Skeletal muscle tissue (tissue), 4 donors: ENCODE data around the gene FARP2. TPM values are rescaled to one million over a fixed set of nuclear protein-coding genes. Genes with fewer than 3 reads are reported as not detected.
A peak's percentile ranks its signal among the peaks of the same experiment; 100 is the strongest.

Source experiments
- H3K27ac ChIP-seq: one replicate; pipeline ENCODE4 v1.7.0; 2013; ENCODE audit warnings: mild to moderate bottlenecking, low read depth, low read length, inconsistent platforms
- H3K27me3 ChIP-seq, 3 donors: one replicate each; pipeline ENCODE4 v1.7.0; 2013; ENCODE audit warnings: low read length in 3 of 3; ENCODE audit not compliant: control insufficient read depth in 3 of 3, insufficient read depth in 3 of 3
- H3K36me3 ChIP-seq, 3 donors: one replicate each; pipeline ENCODE4 v1.7.0; 2013; ENCODE audit warnings: low read length in 3 of 3; ENCODE audit not compliant: control insufficient read depth in 3 of 3, insufficient read depth in 3 of 3
- H3K4me1 ChIP-seq, 3 donors: one replicate each; pipeline ENCODE4 v1.7.0; 2013; ENCODE audit warnings: low read length in 3 of 3, mild to moderate bottlenecking in 3 of 3; ENCODE audit not compliant: control insufficient read depth in 3 of 3, insufficient read depth in 3 of 3
- H3K4me3 ChIP-seq, 3 donors: one replicate each; pipeline ENCODE4 v1.7.0; 2013; ENCODE audit warnings: low read length in 3 of 3
- H3K9ac ChIP-seq, 3 donors: one replicate each; pipeline ENCODE4 v1.7.0; 2013; ENCODE audit warnings: low read length in 3 of 3, mild to moderate bottlenecking in 3 of 3, moderate library complexity in 2 of 3, low read depth in 1 of 3
- H3K9me3 ChIP-seq, 3 donors: one replicate each; pipeline ENCODE4 v1.7.0; 2013; ENCODE audit warnings: low read length in 3 of 3; ENCODE audit not compliant: control insufficient read depth in 3 of 3
- total RNA-seq: library from RNA; depleted of rRNA; stranded (reverse); fragments of >200 nt; gene quantifications from one replicate; pipeline ENCODE4 v1.2.3, GENCODE V29; 2014
- donor health status: Osteomylitis.

FARP2 gene
- total RNA-seq, 1 donor from 2014 or later, result 21.9 TPM

DNA sequence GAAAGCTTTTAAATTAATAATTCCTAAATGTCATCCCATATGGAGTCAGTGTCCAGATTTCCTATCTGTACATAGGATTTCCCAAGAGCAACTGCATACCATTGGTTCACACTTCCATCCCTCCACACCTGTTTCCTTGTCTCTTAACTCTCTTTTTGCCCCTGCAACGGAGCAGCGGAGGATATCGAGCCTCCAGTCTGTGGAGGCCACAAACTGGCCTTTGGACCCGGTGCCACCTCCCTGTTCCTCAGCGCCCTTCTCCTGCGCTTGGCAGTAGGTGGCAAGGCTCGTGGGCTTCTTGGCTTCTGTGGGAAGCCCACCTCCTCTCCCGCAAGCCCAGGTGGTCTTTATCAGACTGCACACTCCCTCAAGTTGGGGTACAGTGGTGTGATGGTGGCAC is 176.1 kb downstream of the FARP2 start:
- H3K27ac ChIP-seq, result no peak overlapping the region
- peaks cover 0 to 6% (median 0%) of the 10 kb centered on the region in 3 donors for H3K27me3 ChIP-seq
- H3K9me3 ChIP-seq, result no peaks in the 10 kb centered on the region
- H3K9ac ChIP-seq, result no peak overlapping the region
- H3K4me1 ChIP-seq, result no peaks in the 10 kb centered on the region
- no peak overlapping the region for H3K4me3 ChIP-seq
- no peaks in the 10 kb centered on the region for H3K36me3 ChIP-seq

DNA sequence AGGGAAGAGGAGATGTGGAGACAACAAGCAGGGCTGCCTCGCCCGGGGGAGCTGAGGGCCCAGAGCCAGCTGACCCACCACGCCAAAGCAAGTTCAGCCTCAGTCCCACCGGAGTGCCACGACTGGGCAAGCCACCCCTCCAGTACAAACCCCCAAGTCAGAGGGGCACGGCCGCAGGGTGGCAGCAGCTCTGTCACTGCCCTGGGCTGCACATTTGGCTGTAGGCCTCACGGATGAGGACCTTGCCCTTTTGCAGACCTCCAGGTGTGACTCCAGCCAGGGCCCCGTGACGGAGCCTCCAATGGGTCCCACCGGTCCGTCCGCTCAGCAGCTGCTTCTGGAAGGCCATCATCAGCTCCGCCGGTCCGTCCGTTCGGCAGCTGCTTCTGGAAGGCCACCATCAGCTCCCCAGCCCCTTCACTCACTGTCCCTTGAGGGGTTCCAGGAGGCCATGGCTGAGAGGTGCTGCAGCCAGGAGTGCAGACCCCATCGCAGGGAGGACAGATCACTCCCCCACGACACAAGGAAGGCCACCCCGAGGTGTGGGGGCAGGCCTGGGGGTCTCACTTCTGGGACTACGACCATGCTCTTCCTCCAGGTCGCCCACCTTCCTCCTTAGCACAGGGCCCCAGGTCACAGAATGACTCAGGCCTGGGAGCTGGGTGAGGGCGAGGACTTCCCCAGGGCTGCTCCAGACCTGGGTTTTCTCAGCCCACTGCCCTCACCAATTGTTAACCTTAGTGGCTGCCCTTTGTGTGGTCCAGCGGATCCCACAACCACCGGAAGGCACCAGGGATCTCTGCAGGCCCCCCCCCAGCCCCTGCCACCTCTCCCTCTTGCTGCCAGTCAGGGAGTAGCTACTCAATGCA is 176.9 kb downstream of the FARP2 start:
- Histone ChIP-seq H3K4me3 (no peak overlapping the region), H3K4me1 (no peaks in the 10 kb centered on the region), H3K9ac (no peak overlapping the region), H3K27ac (no peak overlapping the region), H3K27me3 (peaks cover 0 to 6% (median 0%) of the 10 kb centered on the region in 3 donors), H3K36me3 (no peaks in the 10 kb centered on the region), H3K9me3 (no peaks in the 10 kb centered on the region)

DNA sequence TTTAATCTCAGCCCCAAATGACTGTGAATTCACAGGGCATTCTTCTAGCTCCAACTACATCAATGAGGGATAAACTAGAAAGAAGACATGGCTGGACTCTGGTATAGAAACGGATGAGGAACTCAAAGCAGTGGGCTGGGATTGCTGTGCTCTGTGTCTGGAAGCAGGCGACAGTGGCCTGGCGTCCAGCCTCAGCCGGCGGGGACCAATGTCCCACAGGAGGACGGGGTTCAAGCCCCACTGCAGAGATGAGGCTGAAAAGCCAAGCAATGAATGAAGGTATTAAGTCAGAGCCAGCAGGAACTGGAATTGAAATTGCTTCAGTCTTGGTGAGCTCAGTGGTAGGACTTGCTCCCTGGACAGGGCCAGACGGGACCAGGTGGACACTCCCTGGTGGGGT is 178.2 kb downstream of the FARP2 start:
- H3K27me3 ChIP-seq, result peaks cover 0 to 6% (median 0%) of the 10 kb centered on the region in 3 donors
- no peaks in the 10 kb centered on the region for H3K4me1 ChIP-seq
- no peak overlapping the region for H3K4me3 ChIP-seq
- H3K36me3 ChIP-seq, result no peaks in the 10 kb centered on the region
- H3K27ac ChIP-seq, result no peak overlapping the region
- no peak overlapping the region for H3K9ac ChIP-seq
- no peaks in the 10 kb centered on the region for H3K9me3 ChIP-seq

DNA sequence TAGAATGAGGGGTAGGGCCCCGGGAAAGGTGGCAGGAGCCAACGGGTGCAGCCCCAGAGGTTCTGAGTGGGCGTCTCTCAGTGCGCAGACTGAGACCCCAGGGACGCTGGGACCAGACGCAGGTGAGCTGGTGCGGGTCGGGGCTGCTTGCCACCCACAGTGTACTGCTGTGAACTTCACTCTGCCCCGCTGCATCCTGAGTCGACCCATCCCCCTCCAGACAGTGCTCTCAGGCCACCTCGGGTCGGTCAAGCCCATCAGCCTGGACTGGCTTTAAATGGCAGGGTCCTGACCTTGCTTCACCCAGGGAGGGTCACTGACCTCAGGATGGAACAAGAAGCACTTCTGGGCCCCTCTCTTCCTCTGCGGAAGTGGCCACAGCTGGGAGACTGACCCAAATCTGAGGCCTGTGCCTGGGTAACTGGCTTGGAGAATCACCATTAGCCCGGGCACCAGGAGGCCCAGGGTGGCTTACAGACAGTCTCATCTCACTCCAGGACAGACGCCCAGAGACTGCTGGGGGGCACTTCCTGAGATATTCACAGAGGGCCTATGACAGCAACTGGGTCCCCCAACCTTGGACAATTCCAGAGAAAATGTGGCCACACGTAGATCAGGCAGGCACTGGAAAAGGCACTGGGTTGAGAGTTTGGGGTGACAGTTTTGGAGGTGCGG is 178.8 kb downstream of the FARP2 start:
- Histone ChIP-seq H3K27me3 (peaks cover 0 to 6% (median 0%) of the 10 kb centered on the region in 3 donors), H3K4me3 (no peak overlapping the region), H3K4me1 (no peaks in the 10 kb centered on the region), H3K9me3 (no peaks in the 10 kb centered on the region), H3K9ac (no peak overlapping the region), H3K36me3 (no peaks in the 10 kb centered on the region), H3K27ac (no peak overlapping the region)

DNA sequence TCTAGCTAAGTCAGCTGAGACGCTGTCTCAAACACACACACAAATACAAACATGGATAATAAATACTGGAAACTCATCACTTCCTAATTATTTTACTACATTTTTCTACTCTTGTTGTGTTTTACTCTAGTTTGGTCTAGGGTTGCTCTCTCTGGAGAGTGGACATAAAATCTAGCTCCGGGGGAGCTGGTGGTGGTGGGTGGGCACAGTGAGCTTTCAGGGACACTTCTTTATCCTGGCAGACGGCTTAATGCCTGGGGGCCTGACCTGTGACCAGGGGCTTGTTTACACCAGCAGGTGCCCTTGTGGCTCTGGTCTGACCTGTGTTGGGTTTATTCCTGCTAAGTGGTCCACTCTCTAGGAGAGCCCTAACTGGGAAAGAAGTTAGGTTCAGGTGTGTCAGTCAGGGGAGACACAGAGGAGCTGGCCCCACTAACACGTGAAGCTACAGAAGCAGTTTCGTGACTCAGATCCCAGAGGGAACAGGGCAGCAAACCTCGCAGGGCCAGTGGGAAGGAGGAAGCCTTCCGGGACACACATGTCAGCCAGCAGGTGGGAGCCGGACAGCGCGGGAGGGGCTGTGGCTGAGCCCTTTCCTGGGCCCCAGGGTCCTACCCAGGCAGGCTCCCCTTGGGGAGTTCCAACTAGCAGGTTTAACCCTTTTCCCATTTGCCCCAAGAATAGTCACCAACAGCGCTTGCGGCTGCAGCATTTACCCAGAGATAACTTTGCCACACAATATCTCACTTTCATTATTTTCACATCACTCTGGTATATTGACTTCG is 180.0 kb downstream of the FARP2 start:
- H3K4me3 ChIP-seq, result no peak overlapping the region
- H3K27me3 ChIP-seq, result peaks cover 0 to 6% (median 0%) of the 10 kb centered on the region in 3 donors
- H3K9ac ChIP-seq, result no peak overlapping the region
- H3K27ac ChIP-seq, result no peak overlapping the region
- H3K4me1 ChIP-seq, result peaks cover 4 to 8% (median 8%) of the 10 kb centered on the region in 3 donors
- H3K36me3 ChIP-seq, result no peaks in the 10 kb centered on the region
- H3K9me3 ChIP-seq, result no peaks in the 10 kb centered on the region

DNA sequence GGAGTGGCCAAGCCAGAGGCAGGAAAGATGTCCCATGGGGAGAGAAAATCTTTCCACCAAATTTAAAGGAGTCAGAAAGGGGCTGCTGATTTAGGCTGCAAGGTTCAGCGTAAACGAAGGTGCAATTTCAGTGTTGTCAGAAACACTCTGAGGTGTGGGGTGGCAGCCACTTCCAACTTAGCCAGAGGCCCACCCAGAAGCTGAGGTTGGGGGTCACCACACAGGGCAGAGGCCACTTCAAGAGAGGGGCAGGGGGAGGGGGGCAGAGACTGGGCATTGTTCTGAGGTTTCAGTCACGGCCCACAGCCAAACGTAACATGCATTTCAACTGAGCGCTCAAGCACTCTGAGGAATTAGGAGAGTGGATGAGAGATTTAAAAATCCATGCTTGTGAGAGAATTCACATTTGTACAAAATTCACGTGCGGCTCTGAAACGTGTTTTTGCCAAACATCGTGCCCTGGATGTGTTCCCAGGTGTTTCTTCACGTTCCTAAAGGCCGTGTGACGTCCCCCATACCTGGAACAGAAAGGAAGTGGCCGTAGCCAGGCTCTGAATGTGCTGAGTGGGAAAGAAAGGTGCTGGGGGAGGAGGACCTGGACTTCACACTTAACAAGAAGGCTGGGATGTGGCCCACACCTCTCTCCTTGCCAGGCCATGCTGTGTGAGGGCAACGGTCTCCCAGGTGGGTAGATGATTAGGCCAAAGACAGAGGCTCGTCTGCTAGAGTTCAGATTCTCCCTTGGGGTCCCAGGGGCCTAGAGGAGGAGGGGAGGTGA is 182.9 kb downstream of the FARP2 start:
- no peaks in the 10 kb centered on the region for H3K36me3 ChIP-seq
- peaks cover 9 to 19% (median 18%) of the 10 kb centered on the region in 3 donors for H3K4me1 ChIP-seq
- no peaks in the 10 kb centered on the region for H3K9me3 ChIP-seq
- H3K4me3 ChIP-seq, result no peak overlapping the region
- peaks cover 6 to 11% (median 10%) of the 10 kb centered on the region in 3 donors for H3K27me3 ChIP-seq
- H3K27ac ChIP-seq, result no peak overlapping the region
- H3K9ac ChIP-seq, result no peak overlapping the region

DNA sequence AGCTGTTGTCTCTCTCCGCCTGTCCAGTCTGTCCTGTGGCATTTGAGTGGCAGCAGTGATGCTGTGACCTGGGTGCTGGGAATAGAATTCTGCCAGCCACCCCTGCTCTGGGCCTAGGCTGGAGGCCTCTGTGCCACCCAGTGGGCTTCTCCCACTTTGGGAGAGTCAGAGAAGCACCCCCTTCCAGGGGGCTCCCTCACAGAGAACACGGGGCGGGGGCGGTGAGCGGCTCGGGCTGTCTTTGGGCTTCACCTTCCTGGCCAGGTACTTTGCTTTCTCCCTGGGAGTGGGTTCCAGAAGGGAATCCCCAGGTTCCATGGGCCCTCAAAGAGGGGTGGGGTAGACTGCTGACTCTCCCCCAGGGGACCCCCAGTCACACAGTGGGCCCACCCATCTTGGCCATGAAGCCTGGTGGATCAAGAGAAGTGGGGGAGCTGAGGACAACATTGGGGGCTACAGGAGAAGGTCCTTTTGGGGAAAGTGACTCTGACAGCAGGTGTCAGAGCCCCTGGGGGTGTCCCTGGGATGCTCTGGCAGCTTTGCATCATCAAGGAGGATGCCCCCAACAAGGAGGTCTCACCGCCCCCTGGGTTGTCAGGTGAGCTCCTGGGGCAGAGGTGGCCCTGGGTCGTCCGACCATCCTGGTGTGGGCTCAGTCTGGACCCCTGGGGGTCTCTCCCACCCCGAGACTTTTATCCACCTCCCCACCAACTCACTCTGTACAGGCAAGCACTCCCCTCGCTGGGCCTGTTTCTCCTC is 183.7 kb downstream of the FARP2 start:
- Histone ChIP-seq H3K27me3 (peaks cover 3 to 14% (median 14%) of the 10 kb centered on the region in 3 donors), H3K9ac (peak overlapping the region in 1 of 3 donors; percentile 38), H3K9me3 (no peaks in the 10 kb centered on the region), H3K4me3 (no peak overlapping the region), H3K36me3 (no peaks in the 10 kb centered on the region), H3K27ac (no peak overlapping the region), H3K4me1 (peaks cover 9 to 19% (median 18%) of the 10 kb centered on the region in 3 donors)

DNA sequence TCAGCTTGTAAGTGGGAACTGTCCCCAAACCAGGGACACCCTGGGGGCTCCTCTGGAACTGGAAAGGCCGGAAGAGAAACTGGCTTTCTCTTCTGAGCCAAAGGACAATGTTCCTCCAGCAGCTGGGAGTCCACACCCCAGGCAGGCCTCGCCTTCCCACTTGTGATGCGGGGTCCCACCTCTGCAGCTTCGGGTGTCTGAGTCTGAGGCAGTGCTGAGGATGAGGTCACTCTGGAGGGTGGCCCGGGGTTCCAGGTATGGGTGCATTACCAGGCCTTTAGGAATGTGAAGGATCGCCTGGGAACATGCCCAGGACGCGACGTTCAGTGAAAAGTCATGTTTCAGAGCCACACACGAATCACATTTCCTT is 184.3 kb downstream of the FARP2 start:
- H3K9ac ChIP-seq, result peak overlapping the region; percentile 38 to 74 (median 43)
- no peaks in the 10 kb centered on the region for H3K36me3 ChIP-seq
- H3K27me3 ChIP-seq, result peaks cover 3 to 19% (median 18%) of the 10 kb centered on the region in 3 donors
- peaks cover 9 to 19% (median 18%) of the 10 kb centered on the region in 3 donors for H3K4me1 ChIP-seq
- H3K9me3 ChIP-seq, result no peaks in the 10 kb centered on the region
- peak overlapping the region; percentile 71 to 75 (median 72) for H3K4me3 ChIP-seq
- no peak overlapping the region for H3K27ac ChIP-seq
